Sigmoid colon (tissue), 4 donors: ENCODE data around the gene CHDH.

Experiments used
- POLR2A ChIP-seq, 2 donors: fragments of 450-650 bp; IDR thresholded peaks; one replicate each; pipeline ENCODE4 v1.6.1; 2016; ENCODE audit warnings: antibody characterized with exemption in 2 of 2, mild to moderate bottlenecking in 2 of 2, moderate library complexity in 2 of 2
- POLR2AphosphoS5 ChIP-seq, 4 donors: sonication (generic); formaldehyde crosslinking; IDR thresholded peaks; one replicate each; pipeline ENCODE4 v1.6.1; 2017; ENCODE audit warnings: antibody characterized with exemption in 4 of 4
- TF ChIP-seq, protein P1 (sequence below), 4 experiments: fragments of 450-650 bp in 3 of 4; fragments of 200-600 bp in 1 of 4; IDR thresholded peaks; one replicate each; pipeline ENCODE4 v1.5.1; 2016 to 2019; ENCODE audit warnings: antibody characterized with exemption in 4 of 4, mild to moderate bottlenecking in 3 of 4, moderate library complexity in 2 of 4

DNA sequence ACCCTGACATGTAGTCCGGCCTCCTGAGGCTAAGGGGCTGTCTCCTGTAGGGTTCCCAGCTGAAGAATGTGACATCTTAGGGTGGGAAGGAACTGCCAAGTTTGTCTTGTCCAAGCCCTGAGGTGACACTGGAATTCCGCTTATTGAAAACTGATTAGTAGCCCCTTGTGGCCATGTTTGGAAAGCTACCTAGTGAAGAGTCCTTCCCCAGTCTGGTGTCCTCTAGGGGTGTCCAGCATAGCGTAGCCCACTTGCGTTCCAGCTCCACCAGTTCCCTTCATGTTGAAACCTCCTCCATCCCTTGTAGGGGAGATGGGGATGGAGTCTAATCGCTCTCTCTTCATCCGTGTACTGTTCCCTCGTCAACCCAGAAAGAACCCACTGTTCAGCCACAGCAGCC, 79.5 kb downstream of the CHDH start:
- TF ChIP-seq POLR2A (IDR thresholded peaks at IDR 0.05) = no peak
- TF ChIP-seq POLR2AphosphoS5 (IDR thresholded peaks at IDR 0.05) = no peak
- TF ChIP-seq, protein P1, sequence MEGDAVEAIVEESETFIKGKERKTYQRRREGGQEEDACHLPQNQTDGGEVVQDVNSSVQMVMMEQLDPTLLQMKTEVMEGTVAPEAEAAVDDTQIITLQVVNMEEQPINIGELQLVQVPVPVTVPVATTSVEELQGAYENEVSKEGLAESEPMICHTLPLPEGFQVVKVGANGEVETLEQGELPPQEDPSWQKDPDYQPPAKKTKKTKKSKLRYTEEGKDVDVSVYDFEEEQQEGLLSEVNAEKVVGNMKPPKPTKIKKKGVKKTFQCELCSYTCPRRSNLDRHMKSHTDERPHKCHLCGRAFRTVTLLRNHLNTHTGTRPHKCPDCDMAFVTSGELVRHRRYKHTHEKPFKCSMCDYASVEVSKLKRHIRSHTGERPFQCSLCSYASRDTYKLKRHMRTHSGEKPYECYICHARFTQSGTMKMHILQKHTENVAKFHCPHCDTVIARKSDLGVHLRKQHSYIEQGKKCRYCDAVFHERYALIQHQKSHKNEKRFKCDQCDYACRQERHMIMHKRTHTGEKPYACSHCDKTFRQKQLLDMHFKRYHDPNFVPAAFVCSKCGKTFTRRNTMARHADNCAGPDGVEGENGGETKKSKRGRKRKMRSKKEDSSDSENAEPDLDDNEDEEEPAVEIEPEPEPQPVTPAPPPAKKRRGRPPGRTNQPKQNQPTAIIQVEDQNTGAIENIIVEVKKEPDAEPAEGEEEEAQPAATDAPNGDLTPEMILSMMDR (IDR thresholded peaks at IDR 0.05) = no peak
